ENCODE measurements around the gene CDK5.

The CDK5 gene

DNA sequence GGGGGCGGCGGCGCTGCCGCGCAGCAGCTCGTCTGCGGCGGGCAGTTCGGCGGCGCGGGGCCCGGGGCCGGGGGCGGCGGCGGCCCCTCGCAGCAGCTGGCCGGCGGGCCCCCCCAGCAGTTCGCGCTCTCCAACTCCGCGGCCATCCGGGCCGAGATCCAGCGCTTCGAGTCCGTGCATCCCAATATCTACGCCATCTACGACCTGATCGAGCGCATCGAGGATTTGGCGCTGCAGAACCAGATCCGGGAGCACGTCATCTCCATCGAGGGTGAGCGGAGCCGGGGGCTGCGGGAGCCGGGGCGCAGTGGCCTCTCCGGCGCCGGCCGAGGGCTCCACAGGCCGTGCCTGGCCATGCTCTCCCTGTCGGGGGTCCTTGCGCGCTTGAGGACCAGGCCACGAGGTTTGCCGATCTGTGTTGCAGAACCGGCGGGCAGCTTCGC lies 29.1 kb upstream of the CDK5 start:
- peak; percentile 26 for DNase-seq

- DNase-seq: peak; percentile 74
Measured at GRCh38 chr7:151085691-151086620, 28.3 kb upstream of the CDK5 start, which contains the start of gene AGAP3. Gene AGAP3 (plus strand): TSS chr7:151086475. CDS start chr7:151086742, 267 bp downstream.

GRCh38 chr7:151085329-151085690 lies 27.6 kb upstream of the CDK5 start:
- DNase-seq: no peak

DNA sequence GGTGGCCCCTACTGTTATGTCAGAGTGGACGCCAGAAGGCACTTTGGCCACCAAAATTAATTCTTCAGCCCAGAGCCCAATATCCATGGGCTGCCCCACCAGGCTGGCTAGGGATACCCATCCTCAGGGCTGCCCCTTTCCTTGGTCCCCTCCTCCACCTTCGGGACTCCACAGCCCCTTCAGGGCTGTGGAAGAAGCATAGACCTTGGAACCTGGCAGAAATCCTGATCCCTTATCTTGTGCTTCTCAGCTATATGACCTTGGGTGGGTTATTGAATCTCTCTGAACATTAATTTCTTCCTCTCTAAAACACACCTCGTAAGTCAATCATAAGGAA lies 26.1 kb upstream of the CDK5 start:
- DNase-seq: no peak

- DNase-seq: peak; percentile 53
Measured at GRCh38 chr7:151083071-151083823, 25.6 kb upstream of the CDK5 start, which contains the start of gene TMUB1. Gene TMUB1 (minus strand): TSS chr7:151083493. CDS start chr7:151082563, 930 bp downstream.

GRCh38 chr7:151082141-151083070 lies 24.7 kb upstream of the CDK5 start:
- DNase-seq: no peak

GRCh38 chr7:151081170-151082101 lies 23.7 kb upstream of the CDK5 start:
- DNase-seq: no peak

- peak; percentile 90 for DNase-seq
Measured at GRCh38 chr7:151080522-151081169, 22.9 kb upstream of the CDK5 start, which contains the start of gene FASTK. Gene FASTK (minus strand): TSS chr7:151080809. CDS start chr7:151080766, 43 bp downstream.

GRCh38 chr7:151080067-151080521 lies 22.4 kb upstream of the CDK5 start:
- DNase-seq: no peak

GRCh38 chr7:151079199-151079910 lies 21.7 kb upstream of the CDK5 start:
- DNase-seq: no peak

DNA sequence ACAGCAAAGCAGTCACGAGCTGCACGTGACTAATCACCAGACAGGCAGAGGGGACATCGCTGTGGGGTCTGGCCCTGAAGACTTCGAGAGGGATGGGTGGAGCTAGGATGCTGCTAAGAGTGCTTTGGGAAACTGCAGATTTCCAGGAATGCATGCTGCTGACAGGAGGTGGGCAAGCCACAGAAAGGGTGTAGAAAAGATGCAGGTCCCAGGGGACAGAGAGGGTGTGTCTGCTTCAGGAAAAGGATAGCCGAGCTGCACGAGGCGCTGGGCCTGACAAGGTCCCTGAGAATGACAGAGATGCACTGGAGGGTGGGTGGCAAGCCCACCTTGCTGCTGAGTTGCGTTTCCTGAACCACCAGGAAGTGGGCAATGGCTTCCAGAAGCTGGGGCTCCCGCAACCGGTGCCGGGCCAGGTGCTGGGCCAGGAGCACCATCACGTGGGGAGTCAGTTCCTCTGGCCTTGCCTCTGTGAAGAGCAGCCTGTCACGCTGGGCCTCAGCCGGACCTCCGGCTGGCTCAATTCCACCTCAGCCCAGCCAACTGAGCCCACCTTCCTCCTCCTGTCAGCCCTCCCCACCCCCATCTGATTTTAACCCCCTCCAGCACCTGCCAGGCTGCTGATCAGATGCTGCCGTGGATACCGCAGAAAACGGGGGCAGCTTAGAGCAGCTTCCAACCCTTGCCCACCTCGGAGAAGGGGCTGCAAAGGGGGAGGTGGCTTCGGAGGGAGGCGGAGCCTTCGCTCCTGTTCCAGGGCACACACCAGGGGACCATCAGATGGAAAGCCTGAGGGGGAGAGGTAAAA lies 20.7 kb upstream of the CDK5 start:
- DNase-seq: peak; percentile 59

DNA sequence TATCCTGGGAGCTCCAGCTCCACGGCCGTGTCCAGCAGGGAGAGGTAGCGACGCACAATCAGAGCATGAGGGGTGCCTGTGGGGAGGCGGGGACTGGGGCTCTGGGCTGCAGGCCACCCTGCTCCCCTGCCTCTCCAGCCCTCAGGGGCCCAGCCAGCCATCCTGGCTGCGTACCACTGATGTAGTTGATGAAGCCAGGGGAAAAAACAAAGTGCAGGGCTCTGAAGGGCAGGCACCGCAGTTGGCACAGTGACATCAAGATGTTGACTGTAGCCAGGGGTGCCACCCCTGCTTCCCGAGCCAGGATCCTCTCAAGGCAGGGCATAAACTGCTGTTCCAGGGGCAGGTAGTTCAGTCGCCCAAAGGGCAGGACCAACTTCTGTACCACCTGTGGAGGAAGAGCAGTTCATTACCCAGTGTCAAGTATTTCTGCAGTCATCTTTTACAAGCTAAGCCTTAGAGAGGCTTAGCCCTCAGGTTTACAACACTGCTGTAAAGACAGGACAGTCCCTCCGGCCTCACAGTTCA lies 20.1 kb upstream of the CDK5 start:
- DNase-seq: no peak

DNA sequence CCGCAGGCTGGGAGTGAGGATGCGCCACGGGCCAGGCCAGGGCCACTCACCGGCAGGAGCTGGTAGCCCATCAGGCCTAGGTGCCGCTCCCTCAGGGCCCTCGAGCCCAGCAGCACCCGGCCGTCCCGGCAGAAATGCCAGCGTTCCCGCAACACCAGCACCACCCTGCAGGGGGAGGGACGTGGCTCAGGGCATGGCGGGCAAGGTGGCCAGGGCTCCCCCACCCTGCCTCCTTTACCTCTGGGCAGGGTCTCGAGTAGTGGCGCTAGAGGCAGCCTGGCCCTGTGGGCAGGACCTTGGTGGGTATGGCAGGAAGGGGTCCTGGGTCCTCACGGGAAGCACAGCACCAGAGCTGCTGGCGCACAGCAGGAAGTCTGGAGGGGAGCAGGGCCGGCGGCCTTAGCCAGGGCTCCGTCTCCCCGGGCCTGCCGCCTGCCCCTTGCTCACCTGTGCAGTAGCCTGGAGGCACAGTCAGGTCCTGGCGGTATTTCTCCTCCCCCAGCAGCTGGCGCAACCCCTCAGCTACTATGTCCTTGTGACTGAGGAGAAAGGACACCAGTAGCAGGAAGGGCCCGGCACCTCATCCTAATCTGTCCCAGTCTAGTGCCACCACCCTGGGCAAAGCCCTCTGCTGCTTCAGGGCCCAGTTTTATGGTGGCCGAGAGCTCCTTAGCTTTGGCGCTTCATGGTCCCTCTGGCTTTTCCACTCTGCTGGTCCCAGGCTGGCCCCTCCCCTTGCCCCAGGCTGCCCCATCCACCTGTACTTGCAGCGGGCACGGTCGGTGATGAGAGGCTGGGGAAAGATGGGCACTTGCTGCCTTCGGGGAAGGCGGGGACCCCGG lies 19.4 kb upstream of the CDK5 start:
- no peak for DNase-seq

- DNase-seq: no peak
Measured at GRCh38 chr7:151075978-151076426, 18.3 kb upstream of the CDK5 start.

- no peak for DNase-seq
Measured at GRCh38 chr7:151075662-151075971, 17.9 kb upstream of the CDK5 start.

DNA sequence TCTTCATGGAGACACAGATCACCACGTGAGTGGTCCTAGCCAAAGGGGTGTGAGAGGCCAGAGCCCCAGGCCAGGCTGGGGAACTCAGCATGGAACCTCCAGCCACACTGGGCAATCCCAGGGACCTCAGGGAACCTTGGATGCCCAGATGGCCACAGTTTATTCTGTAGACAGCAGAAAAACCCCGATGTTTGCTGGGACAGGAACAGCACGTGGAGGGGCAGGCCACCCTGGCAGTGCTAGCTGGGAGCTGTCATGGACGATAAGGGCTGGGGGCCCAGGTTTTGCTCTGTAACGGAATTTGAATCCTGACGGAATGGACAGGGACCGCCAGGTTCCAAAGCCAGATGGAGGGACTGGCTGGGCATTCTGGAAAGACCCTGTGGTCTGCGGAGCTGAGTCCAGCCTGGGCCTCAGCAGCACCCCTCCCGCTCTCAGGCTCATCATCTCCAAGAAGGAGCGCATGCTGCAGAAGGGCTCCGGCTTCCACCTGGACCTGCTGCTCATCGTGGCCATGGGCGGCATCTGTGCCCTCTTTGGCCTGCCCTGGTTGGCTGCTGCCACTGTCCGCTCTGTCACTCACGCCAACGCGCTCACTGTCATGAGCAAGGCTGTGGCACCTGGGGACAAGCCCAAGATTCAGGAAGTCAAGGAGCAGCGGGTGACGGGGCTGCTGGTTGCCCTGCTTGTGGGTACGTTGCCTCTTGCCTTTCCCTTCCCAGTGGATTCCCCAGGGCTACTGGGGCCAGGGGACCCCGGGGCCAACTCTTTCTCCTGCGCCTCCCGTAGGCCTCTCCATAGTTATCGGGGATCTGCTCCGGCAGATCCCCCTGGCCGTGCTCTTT lies 17.3 kb upstream of the CDK5 start:
- no peak for DNase-seq

DNA sequence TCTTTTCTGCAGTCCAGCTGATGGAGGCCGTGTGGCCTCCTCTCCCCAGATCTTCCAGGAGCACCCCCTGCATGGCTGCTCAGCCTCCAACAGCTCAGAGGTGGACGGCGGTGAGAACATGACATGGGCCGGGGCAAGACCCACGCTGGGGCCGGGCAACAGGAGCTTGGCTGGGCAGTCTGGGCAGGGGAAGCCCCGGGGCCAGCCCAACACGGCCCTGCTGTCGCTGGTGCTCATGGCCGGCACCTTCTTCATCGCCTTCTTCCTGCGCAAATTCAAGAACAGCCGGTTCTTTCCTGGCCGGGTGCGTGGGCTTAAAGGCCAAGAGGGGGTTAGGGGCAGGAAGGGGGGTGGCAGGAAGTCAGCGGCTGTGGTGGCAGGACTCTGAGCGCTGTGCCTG lies 16.3 kb upstream of the CDK5 start:
- DNase-seq: no peak

Data from fibroblast of upper back skin (primary cell).